ENCODE results near the gene LAMTOR4. TPM values are rescaled to one million over a fixed set of nuclear protein-coding genes. Genes with fewer than 3 reads are reported as not detected.
"Not testable (repeated sequence)": the region's sequence is repeated elsewhere in the genome, so short reads cannot be mapped to it uniquely, and the experiment has no call there.

Gene LAMTOR4
- total and polyA plus RNA-seq, 4 donors, result 63.4 to 288 (median 187) TPM

GRCh38 chr7:100141555-100141949 lies 7.2 kb upstream of the LAMTOR4 start:
- Histone ChIP-seq H3K9ac (ENCODE audit: insufficient read depth in 1 of 2, low read length in 2 of 2) (no peak overlapping the region), H3K27me3 (ENCODE audit: control insufficient read depth in 3 of 3, insufficient read depth in 3 of 3, low read length in 2 of 3) (no peaks in the 10 kb centered on the region), H3K9me3 (ENCODE audit: control insufficient read depth in 4 of 4, insufficient read depth in 3 of 4, low read length in 3 of 4) (no peaks in the 10 kb centered on the region), H3K4me1 (ENCODE audit: control insufficient read depth in 5 of 5, insufficient read depth in 5 of 5, low read length in 5 of 5) (no peaks in the 10 kb centered on the region), H3K36me3 (ENCODE audit: control insufficient read depth in 4 of 4, insufficient read depth in 4 of 4, low read length in 4 of 4) (no peaks in the 10 kb centered on the region), H3K27ac (ENCODE audit: low read depth in 1 of 2, low read length in 1 of 2) (no peak overlapping the region), H3K4me3 (no peak overlapping the region)
- 38 to 59% methylated on average over 3 of the region's 3 CpGs for WGBS, 2 donors
- no peak for TF ChIP-seq CTCF (IDR thresholded peaks at IDR 0.05; ENCODE audit: control extremely low read depth, extremely low read depth)
- DNase-seq, result no peak
- ATAC-seq (ENCODE audit: insufficient read depth, low FRiP score), result no peak

- no peak overlapping the region for H3K9ac ChIP-seq (ENCODE audit: insufficient read depth in 1 of 2, low read length in 2 of 2)
- no peaks in the 10 kb centered on the region for H3K4me1 ChIP-seq (ENCODE audit: control insufficient read depth in 5 of 5, insufficient read depth in 5 of 5, low read length in 5 of 5)
- H3K9me3 ChIP-seq (ENCODE audit: control insufficient read depth in 4 of 4, insufficient read depth in 3 of 4, low read length in 3 of 4), result no peaks in the 10 kb centered on the region
- DNase-seq, result no peak
- no peaks in the 10 kb centered on the region for H3K27me3 ChIP-seq (ENCODE audit: control insufficient read depth in 3 of 3, insufficient read depth in 3 of 3, low read length in 2 of 3)
- H3K4me3 ChIP-seq, result no peak overlapping the region
- no peak overlapping the region for H3K27ac ChIP-seq (ENCODE audit: low read depth in 1 of 2, low read length in 1 of 2)
- no peak for TF ChIP-seq CTCF (IDR thresholded peaks at IDR 0.05; ENCODE audit: control extremely low read depth, extremely low read depth)
- H3K36me3 ChIP-seq (ENCODE audit: control insufficient read depth in 4 of 4, insufficient read depth in 4 of 4, low read length in 4 of 4), result no peaks in the 10 kb centered on the region
- WGBS, 2 donors, result 89 to 97% methylated on average over 3 of the region's 3 CpGs
- ATAC-seq (ENCODE audit: insufficient read depth, low FRiP score), result no peak
Observed at GRCh38 chr7:100142461-100142860, 6.3 kb upstream of the LAMTOR4 start.

- not testable (repeated sequence) for H3K36me3 ChIP-seq (ENCODE audit: control insufficient read depth in 4 of 4, insufficient read depth in 4 of 4, low read length in 4 of 4); H3K9ac ChIP-seq (ENCODE audit: insufficient read depth in 1 of 2, low read length in 2 of 2); H3K27me3 ChIP-seq (ENCODE audit: control insufficient read depth in 3 of 3, insufficient read depth in 3 of 3, low read length in 2 of 3); DNase-seq; H3K4me3 ChIP-seq; H3K27ac ChIP-seq (ENCODE audit: low read depth in 1 of 2, low read length in 1 of 2); ATAC-seq (ENCODE audit: insufficient read depth, low FRiP score); H3K9me3 ChIP-seq (ENCODE audit: control insufficient read depth in 4 of 4, insufficient read depth in 3 of 4, low read length in 3 of 4)
- WGBS, 2 donors, result 68 to 81% methylated on average over 4 of the region's 4 CpGs
- H3K4me1 ChIP-seq (ENCODE audit: control insufficient read depth in 5 of 5, insufficient read depth in 5 of 5, low read length in 5 of 5), result peaks cover 0 to 15% (median 0%) of the 10 kb centered on the region in 5 donors
Observed at GRCh38 chr7:100146350-100146749, 2.4 kb upstream of the LAMTOR4 start.

GRCh38 chr7:100147278-100147677 lies 1.4 kb upstream of the LAMTOR4 start:
- no peak for DNase-seq
- WGBS, 2 donors, result 91 to 98% methylated on average over 2 of the region's 2 CpGs
- TF ChIP-seq CTCF (IDR thresholded peaks at IDR 0.05; ENCODE audit: control extremely low read depth, extremely low read depth), result no peak
- Histone ChIP-seq H3K27ac (ENCODE audit: low read depth in 1 of 2, low read length in 1 of 2) (no peak overlapping the region), H3K36me3 (ENCODE audit: control insufficient read depth in 4 of 4, insufficient read depth in 4 of 4, low read length in 4 of 4) (no peaks in the 10 kb centered on the region), H3K9ac (ENCODE audit: insufficient read depth in 1 of 2, low read length in 2 of 2) (no peak overlapping the region), H3K27me3 (ENCODE audit: control insufficient read depth in 3 of 3, insufficient read depth in 3 of 3, low read length in 2 of 3) (no peaks in the 10 kb centered on the region), H3K4me1 (ENCODE audit: control insufficient read depth in 5 of 5, insufficient read depth in 5 of 5, low read length in 5 of 5) (peaks cover 0 to 15% (median 0%) of the 10 kb centered on the region in 5 donors), H3K4me3 (no peak overlapping the region), H3K9me3 (ENCODE audit: control insufficient read depth in 4 of 4, insufficient read depth in 3 of 4, low read length in 3 of 4) (no peaks in the 10 kb centered on the region)
- ATAC-seq (ENCODE audit: insufficient read depth, low FRiP score), result no peak
